Mesendoderm (in vitro differentiated cells): ENCODE measurements around the gene KCNQ1.

ENCODE experiments used
- DNase-seq: peaks from one replicate; pipeline ENCODE4 v3.0.0; 2013
- H2AK5ac ChIP-seq: 2 replicates; pipeline ENCODE4 v1.6.1; 2013; ENCODE audit warnings: low read length, inconsistent platforms
- H2BK120ac ChIP-seq: 2 replicates; pipeline ENCODE4 v1.6.1; 2013; ENCODE audit warnings: low read depth, mild to moderate bottlenecking, low read length, moderate library complexity, mixed read lengths
- H2BK15ac ChIP-seq: replicated peaks from 2 replicates; pipeline ENCODE4 v1.6.1; 2013; ENCODE audit warnings: low read depth, mild to moderate bottlenecking, moderate library complexity
- H2BK5ac ChIP-seq: 2 replicates; pipeline ENCODE4 v1.6.1; 2013; ENCODE audit warnings: low read length, inconsistent platforms
- H3K18ac ChIP-seq: 2 replicates; pipeline ENCODE4 v1.6.1; 2013; ENCODE audit warnings: mild to moderate bottlenecking, low read length, mixed read lengths
- H3K23ac ChIP-seq: one replicate; pipeline ENCODE4 v1.6.1; 2013; ENCODE audit warnings: low read length
- H3K27ac ChIP-seq: 2 replicates; pipeline ENCODE4 v1.5.1; 2013; ENCODE audit warnings: low read depth, mild to moderate bottlenecking, inconsistent platforms, low read length, moderate library complexity
- H3K27me3 ChIP-seq: 2 replicates; pipeline ENCODE4 v1.6.1; 2013; ENCODE audit warnings: low read length, control low read depth, mild to moderate bottlenecking, inconsistent platforms; ENCODE audit not compliant: insufficient read depth, poor library complexity
- H3K36me3 ChIP-seq: 2 replicates; pipeline ENCODE4 v1.6.1; 2013; ENCODE audit warnings: low read length, inconsistent platforms; ENCODE audit not compliant: control insufficient read depth, insufficient read depth
- H3K4ac ChIP-seq: one replicate; pipeline ENCODE4 v1.6.1; 2013; ENCODE audit warnings: low read depth, mild to moderate bottlenecking, low read length, moderate library complexity
- H3K4me1 ChIP-seq: 2 replicates; pipeline ENCODE4 v1.6.1; 2013; ENCODE audit warnings: low read depth, low read length, inconsistent platforms; ENCODE audit not compliant: control insufficient read depth
- H3K4me2 ChIP-seq: 2 replicates; pipeline ENCODE4 v1.6.1; 2013; ENCODE audit warnings: low read length
- H3K4me3 ChIP-seq: 2 replicates; pipeline ENCODE4 v1.5.1; 2013; ENCODE audit warnings: mild to moderate bottlenecking, low read length
- H3K56ac ChIP-seq: one replicate; pipeline ENCODE4 v1.6.1; 2013; ENCODE audit warnings: low read length
- H3K79me1 ChIP-seq: 2 replicates; pipeline ENCODE4 v1.6.1; 2013; ENCODE audit warnings: low read length, inconsistent platforms
- H3K79me2 ChIP-seq: 2 replicates; pipeline ENCODE4 v1.6.1; 2013; ENCODE audit warnings: mild to moderate bottlenecking, low read length; ENCODE audit not compliant: control insufficient read depth, insufficient read depth
- H3K9ac ChIP-seq: 2 replicates; pipeline ENCODE4 v1.6.1; 2013; ENCODE audit warnings: low read length, inconsistent platforms
- H4K5ac ChIP-seq: one replicate; pipeline ENCODE4 v1.6.1; 2013; ENCODE audit warnings: low read length
- H4K8ac ChIP-seq: one replicate; pipeline ENCODE4 v1.6.1; 2013; ENCODE audit warnings: low read depth, mild to moderate bottlenecking, control low read depth, low read length, moderate library complexity
- WGBS: extraction: QIAGEN DNeasy Blood & Tissue Kit; methylation state at CpG from one replicate; pipeline ENCODE4 v1.1.7; 2013; ENCODE audit warnings: low lambda C conversion rate, missing lambda C conversion rate; ENCODE audit not compliant: insufficient coverage; ENCODE audit errors: extremely low coverage; 5-methylcytosine and 5-hydroxymethylcytosine counted together

Gene KCNQ1

GRCh38 chr11:2416765-2417164, 28.0 kb upstream of the KCNQ1 start:
- Histone ChIP-seq H3K36me3 (no peaks in the 10 kb centered on the region), H2BK5ac (no peak overlapping the region), H4K5ac (no peak overlapping the region), H3K18ac (no peak overlapping the region), H3K79me2 (no peaks in the 10 kb centered on the region), H3K27ac (no peak overlapping the region), H2AK5ac (no peak overlapping the region), H3K27me3 (no peaks in the 10 kb centered on the region), H3K4me1 (no peaks in the 10 kb centered on the region), H3K4me3 (no peak overlapping the region), H3K4me2 (no peak overlapping the region), H3K4ac (no peak overlapping the region), H3K23ac (no peak overlapping the region), H3K9ac (no peak overlapping the region), H2BK15ac (no peak overlapping the region), H2BK120ac (no peak overlapping the region), H3K79me1 (no peaks in the 10 kb centered on the region), H3K56ac (no peak overlapping the region), H4K8ac (no peak overlapping the region)
- no peak for DNase-seq
- WGBS = no CpG with 5 or more reads among the region's 18 CpGs

GRCh38 chr11:2417856-2418692, 26.7 kb upstream of the KCNQ1 start:
- no peak overlapping the region for H2BK120ac ChIP-seq
- no peak overlapping the region for H3K4me3 ChIP-seq
- H3K4me2 ChIP-seq = no peak overlapping the region
- no peaks in the 10 kb centered on the region for H3K79me1 ChIP-seq
- no peaks in the 10 kb centered on the region for H3K79me2 ChIP-seq
- no peaks in the 10 kb centered on the region for H3K4me1 ChIP-seq
- H2AK5ac ChIP-seq = no peak overlapping the region
- no peak overlapping the region for H3K27ac ChIP-seq
- WGBS = no CpG with 5 or more reads among the region's 30 CpGs
- no peak for DNase-seq
- H3K27me3 ChIP-seq = no peaks in the 10 kb centered on the region
- no peak overlapping the region for H3K18ac ChIP-seq
- no peak overlapping the region for H2BK15ac ChIP-seq
- no peak overlapping the region for H3K23ac ChIP-seq
- H3K56ac ChIP-seq = no peak overlapping the region
- no peak overlapping the region for H4K5ac ChIP-seq
- H3K36me3 ChIP-seq = no peaks in the 10 kb centered on the region
- H4K8ac ChIP-seq = no peak overlapping the region
- H2BK5ac ChIP-seq = no peak overlapping the region
- H3K9ac ChIP-seq = no peak overlapping the region
- H3K4ac ChIP-seq = no peak overlapping the region

- H3K4ac ChIP-seq = no peak overlapping the region
- H2BK120ac ChIP-seq = no peak overlapping the region
- no peak overlapping the region for H2BK5ac ChIP-seq
- no peaks in the 10 kb centered on the region for H3K79me2 ChIP-seq
- no peak overlapping the region for H3K27ac ChIP-seq
- H4K8ac ChIP-seq = no peak overlapping the region
- H3K18ac ChIP-seq = no peak overlapping the region
- H3K4me1 ChIP-seq = no peaks in the 10 kb centered on the region
- H2AK5ac ChIP-seq = no peak overlapping the region
- no peaks in the 10 kb centered on the region for H3K27me3 ChIP-seq
- no peaks in the 10 kb centered on the region for H3K36me3 ChIP-seq
- DNase-seq = no peak
- no peak overlapping the region for H3K23ac ChIP-seq
- no peak overlapping the region for H3K4me2 ChIP-seq
- no peak overlapping the region for H3K9ac ChIP-seq
- H4K5ac ChIP-seq = no peak overlapping the region
- H3K4me3 ChIP-seq = no peak overlapping the region
- H2BK15ac ChIP-seq = no peak overlapping the region
- H3K79me1 ChIP-seq = no peaks in the 10 kb centered on the region
- H3K56ac ChIP-seq = no peak overlapping the region
- WGBS = no CpG with 5 or more reads among the region's 21 CpGs
Observed at GRCh38 chr11:2418693-2419360, 26.0 kb upstream of the KCNQ1 start.

GRCh38 chr11:2419638-2420501, 24.9 kb upstream of the KCNQ1 start:
- DNase-seq = peak; percentile 67
- no peak overlapping the region for H3K23ac ChIP-seq
- H4K5ac ChIP-seq = no peak overlapping the region
- no peak overlapping the region for H2AK5ac ChIP-seq
- H3K9ac ChIP-seq = no peak overlapping the region
- H2BK5ac ChIP-seq = no peak overlapping the region
- H3K79me2 ChIP-seq = no peaks in the 10 kb centered on the region
- H3K27ac ChIP-seq = no peak overlapping the region
- H3K79me1 ChIP-seq = no peaks in the 10 kb centered on the region
- H3K56ac ChIP-seq = peak overlapping the region; percentile 76
- no peak overlapping the region for H4K8ac ChIP-seq
- H3K4ac ChIP-seq = no peak overlapping the region
- no peak overlapping the region for H2BK120ac ChIP-seq
- no peak overlapping the region for H2BK15ac ChIP-seq
- H3K27me3 ChIP-seq = no peaks in the 10 kb centered on the region
- no peak overlapping the region for H3K4me3 ChIP-seq
- H3K18ac ChIP-seq = no peak overlapping the region
- H3K4me1 ChIP-seq = no peaks in the 10 kb centered on the region
- H3K36me3 ChIP-seq = no peaks in the 10 kb centered on the region
- WGBS = no CpG with 5 or more reads among the region's 36 CpGs
- H3K4me2 ChIP-seq = no peak overlapping the region

GRCh38 chr11:2420502-2421225, 24.1 kb upstream of the KCNQ1 start:
- H3K79me2 ChIP-seq = no peaks in the 10 kb centered on the region
- H2BK120ac ChIP-seq = no peak overlapping the region
- no peak overlapping the region for H3K18ac ChIP-seq
- peak overlapping the region; percentile 70 for H3K56ac ChIP-seq
- no CpG with 5 or more reads among the region's 44 CpGs for WGBS
- H3K4ac ChIP-seq = no peak overlapping the region
- H2BK5ac ChIP-seq = no peak overlapping the region
- H2BK15ac ChIP-seq = no peak overlapping the region
- no peaks in the 10 kb centered on the region for H3K79me1 ChIP-seq
- H3K27ac ChIP-seq = no peak overlapping the region
- no peak overlapping the region for H2AK5ac ChIP-seq
- no peak overlapping the region for H4K8ac ChIP-seq
- H4K5ac ChIP-seq = no peak overlapping the region
- H3K4me3 ChIP-seq = no peak overlapping the region
- DNase-seq = peak; percentile 81
- H3K27me3 ChIP-seq = no peaks in the 10 kb centered on the region
- H3K9ac ChIP-seq = no peak overlapping the region
- no peaks in the 10 kb centered on the region for H3K4me1 ChIP-seq
- H3K4me2 ChIP-seq = no peak overlapping the region
- H3K23ac ChIP-seq = no peak overlapping the region
- H3K36me3 ChIP-seq = no peaks in the 10 kb centered on the region
